ENCODE measurements around the gene KBTBD6.
"Not testable (repeated sequence)": the region's sequence is repeated elsewhere in the genome, so short reads cannot be mapped to it uniquely, and the experiment has no call there.

The KBTBD6 gene

DNA sequence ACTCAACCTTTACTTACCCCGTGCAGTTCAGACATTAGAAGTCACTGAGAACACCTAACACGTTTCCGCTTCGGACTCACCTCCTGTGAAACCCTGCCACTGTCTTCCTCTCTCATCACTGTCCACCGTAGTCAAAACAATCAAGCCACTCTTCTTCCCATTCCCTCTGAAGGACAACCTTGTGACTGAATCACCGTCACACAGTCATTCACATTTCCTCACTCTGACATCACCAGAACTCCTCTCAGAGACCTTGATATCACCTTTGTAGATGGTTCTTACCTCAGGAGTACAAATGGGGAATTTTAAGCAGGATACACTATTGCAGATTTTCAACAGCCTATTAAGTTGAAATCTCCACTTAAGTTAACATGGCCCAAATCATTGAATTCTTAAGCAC is 1.3 kb upstream of the KBTBD6 start:
- no peak for DNase-seq (ENCODE audit: low read depth in 2 of 2)

DNA sequence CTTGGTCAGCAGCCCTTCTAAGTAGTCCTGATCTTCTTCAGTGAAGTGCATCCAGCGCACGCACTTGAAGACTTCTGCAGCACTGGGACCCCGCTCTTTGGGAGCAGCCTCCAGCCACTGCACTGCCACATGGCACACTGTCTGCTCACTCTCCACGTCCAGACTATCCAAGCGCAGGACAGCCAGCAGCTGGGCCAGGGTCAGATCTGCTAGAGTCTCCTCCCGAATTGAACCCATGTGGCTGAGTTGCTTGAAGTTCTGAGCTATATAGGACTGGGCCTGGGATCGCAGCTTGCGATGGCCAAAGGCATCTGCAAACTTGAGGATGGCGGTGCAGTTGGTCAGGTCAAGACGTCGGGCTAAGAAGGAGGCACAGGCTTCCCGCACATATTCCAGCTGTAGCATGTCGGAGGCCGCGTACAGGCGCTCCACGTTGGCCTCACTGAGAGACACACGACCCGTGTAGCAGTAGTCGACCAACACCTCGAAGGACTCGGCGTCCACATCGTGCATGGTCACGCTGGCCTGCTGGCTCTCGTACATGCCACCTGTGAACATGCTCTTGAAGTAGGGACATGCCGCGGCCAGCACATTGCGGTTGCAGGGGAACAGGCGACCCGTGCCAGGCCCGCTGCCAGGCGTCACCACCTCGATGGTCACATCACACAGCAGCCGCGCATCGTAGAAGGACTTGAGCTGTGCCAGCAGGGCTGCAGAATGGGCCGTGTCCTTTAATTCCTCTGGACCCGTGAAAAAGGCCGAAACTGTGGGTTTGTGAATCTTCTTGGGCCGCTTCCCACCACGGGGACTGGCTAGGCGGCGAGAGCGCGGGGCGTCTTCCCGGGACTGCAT is 716 bp downstream of the KBTBD6 start:
- DNase-seq (ENCODE audit: low read depth in 2 of 2) = not testable (repeated sequence)

DNA sequence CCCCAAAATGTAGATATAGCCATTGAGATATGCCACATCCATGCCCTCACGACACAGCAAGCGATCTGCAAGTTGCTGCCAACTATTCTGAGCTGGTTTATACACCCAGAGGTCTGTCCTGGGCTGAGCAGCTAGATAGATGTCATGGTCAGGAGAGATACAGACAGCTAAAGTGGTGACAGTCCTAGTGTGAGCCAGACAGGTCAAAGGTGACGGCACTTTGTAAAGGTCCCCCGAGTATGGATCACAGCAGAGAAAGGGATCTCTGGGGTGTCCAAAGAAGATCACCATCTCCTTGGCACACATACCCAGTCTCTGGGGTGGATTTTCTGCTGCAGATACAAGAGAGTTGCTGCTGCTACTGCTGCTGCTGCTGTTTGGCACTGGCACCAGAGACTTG is 1.4 kb downstream of the KBTBD6 start:
- DNase-seq (ENCODE audit: low read depth in 2 of 2) = not testable (repeated sequence)

DNA sequence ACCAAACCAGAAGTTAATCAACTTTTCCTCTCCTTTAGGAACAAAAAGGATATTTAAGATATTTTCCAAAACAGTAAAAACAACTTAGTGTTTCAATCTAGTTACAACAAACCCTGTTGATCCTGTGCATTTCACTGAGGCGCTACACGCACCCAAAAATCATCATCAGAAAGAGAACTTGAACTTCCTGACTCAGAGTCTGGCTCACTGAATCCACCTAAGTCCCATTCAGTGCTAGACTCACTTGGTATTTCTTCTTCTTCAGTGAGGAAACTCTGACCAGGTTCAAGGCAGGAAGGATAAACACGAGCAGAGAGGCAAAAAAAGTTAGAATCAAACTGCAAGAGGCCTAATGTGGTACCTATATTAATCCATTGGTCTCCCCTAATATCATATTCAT is 2.2 kb downstream of the KBTBD6 start:
- no peak for DNase-seq (ENCODE audit: low read depth in 2 of 2)

DNA sequence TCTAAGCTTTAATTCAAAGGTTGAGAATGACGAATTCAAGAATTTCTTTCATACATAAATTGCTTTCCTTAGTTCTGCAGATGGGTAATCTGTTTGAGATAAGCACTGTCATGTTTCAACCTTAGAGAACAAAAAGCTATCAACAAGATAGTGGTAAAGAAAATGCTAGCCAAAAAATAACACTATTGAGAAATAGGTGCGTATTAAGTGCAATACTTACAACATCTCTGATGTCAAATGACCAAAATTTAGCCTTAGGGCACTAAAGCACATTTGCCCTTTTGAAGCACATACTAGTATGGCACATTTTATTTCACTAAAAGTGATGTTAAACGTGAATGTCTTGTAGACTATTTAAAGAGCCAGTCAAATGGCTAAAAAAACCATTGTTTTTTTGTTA is 4.9 kb downstream of the KBTBD6 start:
- no peak for DNase-seq (ENCODE audit: low read depth in 2 of 2)

DNA sequence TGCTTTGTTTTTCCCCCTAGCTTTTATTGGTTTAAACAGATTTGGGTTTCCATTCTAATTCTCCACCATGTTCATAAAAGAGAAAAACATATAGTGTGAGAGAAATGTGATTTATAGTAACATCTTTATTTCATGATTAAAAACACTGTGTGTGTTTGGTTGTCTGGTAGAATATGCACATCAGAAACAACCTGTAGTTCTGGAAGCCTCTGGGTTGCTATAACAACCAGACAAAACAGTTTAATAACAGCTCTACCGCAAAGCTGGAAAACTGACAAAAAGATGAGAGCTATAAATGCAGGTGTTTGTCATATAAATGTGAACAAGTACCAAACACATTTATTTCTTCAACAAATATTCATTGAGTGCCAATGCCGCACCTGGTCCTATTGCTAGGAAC is 9.8 kb downstream of the KBTBD6 start:
- DNase-seq (ENCODE audit: low read depth in 2 of 2) = no peak

DNA sequence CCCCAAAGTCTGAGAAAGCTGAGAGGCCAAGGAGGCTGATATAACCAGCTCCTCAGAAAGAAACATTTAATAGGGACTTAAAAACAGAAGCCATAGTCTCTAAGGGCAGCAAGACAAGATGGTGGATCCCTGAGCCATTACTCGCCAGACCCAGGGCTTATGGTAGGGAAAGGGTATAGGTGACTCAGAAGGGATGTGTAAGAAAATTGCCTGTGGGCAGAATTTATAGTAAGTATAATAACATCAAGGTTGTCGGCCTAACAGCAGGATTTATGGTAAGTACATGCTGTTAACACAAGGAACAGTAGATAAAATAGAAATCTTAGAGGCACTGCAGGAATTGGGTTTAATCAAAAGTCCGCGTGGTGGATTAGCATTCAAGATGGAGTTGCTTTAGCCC is 14.7 kb downstream of the KBTBD6 start:
- no peak for DNase-seq (ENCODE audit: low read depth in 2 of 2)

DNA sequence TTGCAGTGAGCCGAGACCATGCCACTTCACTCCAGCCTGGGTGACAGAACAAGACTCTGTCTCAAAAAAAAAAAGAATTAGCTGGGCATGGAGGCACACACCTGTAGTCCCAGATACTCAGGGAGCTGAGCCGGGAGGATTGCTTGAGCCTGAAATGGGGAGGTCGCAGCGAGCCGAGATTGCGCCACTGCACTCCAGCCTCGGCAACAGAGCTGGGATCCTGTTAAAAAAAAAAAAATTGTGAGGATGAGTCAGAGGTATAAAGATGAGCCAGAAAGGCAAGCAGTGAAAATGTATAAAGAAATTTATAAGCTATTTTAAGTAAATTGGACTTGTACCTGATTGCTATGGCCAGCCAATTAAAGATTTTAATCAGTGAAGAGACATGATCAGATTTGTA is 21.1 kb downstream of the KBTBD6 start:
- no peak for DNase-seq (ENCODE audit: low read depth in 2 of 2)

DNA sequence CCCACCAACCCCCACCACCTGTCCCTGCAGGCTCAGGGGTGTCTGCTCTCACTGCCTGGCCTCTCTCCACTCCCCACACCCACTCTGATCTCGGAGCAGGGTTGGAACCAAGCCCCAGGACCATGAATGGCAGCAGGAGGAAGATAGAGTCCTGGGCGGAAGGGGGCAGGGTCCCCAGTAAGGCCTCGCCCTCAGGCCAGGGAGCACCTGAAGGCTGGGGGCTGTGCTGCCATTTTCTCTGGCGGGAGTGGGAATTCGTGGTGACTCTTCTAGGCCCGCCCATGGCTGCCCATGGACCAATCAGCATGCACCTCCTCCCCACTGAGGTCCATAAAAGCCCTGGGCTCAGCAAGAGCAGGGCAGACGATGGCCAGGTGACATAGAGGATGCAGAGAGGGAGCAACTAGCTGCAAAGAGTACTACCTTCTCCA is 25.0 kb downstream of the KBTBD6 start:
- DNase-seq (ENCODE audit: low read depth in 2 of 2) = no peak

DNA sequence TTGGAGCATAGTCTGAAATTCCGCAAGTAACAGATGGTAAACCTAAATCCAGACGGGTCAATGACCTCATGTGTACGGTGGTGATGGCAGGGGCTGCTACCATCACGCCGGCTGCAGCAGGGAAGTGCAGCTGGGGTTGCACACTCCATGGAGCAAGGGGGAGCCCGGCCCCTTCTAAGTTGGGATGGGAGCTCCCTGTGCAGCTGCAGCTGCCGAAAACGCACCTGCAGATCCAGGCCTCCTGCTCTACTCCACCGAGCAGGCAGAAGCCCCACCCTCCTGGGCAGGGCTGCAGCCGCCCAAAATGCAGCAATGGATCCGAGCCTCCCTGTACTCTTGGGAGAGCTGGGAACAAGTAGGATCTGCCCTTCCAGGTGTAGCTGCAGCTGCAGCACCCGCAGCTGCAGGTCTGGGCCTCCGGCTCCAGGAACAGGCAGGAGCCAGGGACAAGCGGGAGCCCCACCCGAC is 25.5 kb downstream of the KBTBD6 start:
- no peak for DNase-seq (ENCODE audit: low read depth in 2 of 2)

DNA sequence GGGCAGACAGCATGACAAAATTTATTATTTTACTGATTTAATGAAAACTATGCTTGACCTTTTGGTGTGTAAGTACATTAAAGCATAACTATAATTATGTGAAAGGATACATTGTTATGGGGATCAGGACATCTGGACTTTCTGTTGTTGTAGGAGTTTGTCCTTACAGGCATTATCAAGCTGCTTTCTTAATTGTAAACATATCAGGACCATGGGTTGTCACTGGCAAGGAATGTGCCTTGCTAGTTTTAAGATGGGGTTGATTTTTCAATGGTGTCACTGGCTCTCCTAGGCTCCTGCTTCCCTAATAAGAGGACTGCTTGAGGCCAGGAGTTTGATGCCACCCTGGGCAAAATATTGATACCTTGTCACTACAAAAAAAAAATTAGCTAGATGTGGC is 32.6 kb downstream of the KBTBD6 start:
- no peak for DNase-seq (ENCODE audit: low read depth in 2 of 2)

DNA sequence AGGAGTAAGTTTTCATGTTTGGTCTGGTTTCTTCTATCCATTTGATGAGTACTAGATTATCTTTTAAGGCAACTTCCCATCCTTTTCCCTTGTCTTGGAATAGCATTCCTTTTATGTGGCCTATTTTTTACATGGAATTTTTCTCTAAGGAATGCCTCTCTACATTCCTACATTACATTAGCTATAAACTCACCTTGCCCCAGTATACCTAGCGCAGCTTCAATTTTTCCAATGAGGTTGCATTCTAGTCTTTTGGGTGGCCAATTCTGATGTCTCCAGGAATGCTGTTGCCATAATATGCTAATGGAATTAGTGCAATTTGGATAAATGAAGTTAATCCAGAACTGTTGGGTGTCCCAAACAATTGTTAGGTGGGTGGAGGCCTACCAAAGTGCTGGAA is 33.8 kb downstream of the KBTBD6 start:
- DNase-seq (ENCODE audit: low read depth in 2 of 2) = no peak

DNA sequence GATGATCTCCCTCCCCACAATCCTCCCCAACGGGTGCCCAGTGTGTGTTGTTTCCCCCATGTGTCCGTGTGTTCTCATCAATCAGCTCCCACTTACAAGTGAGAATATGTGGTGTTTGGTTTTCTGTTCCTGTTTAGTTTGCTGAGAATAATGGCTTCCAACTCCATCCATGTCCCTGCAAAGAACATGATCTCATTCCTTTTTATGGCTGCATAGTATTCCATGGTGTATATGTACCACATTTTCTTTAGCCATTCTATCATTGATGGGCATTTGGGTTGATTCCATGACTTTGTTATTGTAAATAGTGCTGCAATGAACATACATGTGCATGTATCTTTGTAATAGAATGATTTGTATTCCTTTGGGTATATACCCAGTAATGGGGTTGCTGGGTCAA is 36.9 kb downstream of the KBTBD6 start:
- not testable (repeated sequence) for DNase-seq (ENCODE audit: low read depth in 2 of 2)

DNA sequence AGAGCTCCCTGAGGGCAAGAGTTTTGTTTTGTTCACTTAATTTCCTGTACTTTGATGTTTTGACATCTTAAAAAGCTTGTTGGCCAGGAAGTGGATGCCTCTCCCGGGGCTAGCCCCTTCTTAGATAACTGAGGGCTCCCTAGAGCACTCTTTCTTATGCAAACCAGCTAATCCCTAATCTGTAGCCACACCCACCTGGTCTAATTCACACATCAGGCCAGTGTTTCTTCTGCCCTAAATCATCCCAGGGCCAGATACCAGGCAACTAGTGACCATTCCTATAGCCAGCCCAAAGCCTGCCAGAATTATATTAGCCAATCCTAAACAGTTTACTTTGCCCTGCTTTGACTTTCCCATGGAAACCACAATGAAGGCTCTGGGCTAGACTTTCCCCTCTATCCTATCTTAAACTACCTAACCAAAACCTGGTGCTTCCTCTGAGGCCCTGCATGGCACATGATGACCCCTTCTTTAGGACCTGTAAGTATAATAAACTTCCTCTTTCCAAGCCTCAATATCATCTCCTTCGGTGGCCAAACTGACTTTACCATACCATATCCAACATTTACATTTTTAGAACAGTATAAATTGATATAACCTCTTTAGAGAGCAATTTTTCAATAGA is 46.5 kb downstream of the KBTBD6 start:
- no peak for DNase-seq (ENCODE audit: low read depth in 2 of 2)

DNA sequence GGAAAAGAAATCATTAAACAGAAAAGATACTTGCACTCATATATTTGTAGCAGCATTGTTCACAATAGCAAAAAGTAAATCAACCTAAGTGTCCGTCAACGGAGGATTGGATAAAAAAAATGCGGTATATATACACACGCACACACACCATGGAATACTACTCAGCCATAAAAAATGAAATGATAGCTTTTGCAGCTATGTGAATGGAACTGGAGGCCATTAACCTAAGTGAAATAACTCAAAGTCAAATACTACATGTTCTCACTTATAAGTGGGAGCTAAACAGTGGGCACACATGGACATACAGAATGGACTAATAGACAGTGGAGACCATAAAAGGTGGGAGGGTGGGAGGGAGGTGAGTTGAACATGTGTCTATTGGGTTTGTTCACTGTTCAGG is 52.9 kb downstream of the KBTBD6 start:
- no peak for DNase-seq (ENCODE audit: low read depth in 2 of 2)

Measured in fibroblast of skin of left biceps (primary cell).